Activated CD8-positive, alpha-beta T cell treated with anti-CD3 and anti-CD28 coated beads for 36 hours (primary cell): Measurements from ENCODE around the gene PRDM16. TPM values are rescaled to one million over a fixed set of nuclear protein-coding genes. Genes with fewer than 3 reads are reported as not detected.

Experiments
- ATAC-seq: fragments of 200-7000 bp; cut with Tn5 transposase; one replicate; pipeline ENCODE4 v1.10.0; 2021; ENCODE audit warnings: mild to moderate bottlenecking, moderate library complexity
- CTCF ChIA-PET: fragments of 350-600 bp; sonication (Branson Sonifier 250); formaldehyde crosslinking; loops from one replicate; lab custom pipeline; 2021; ENCODE audit warnings: antibody characterized with exemption; lab: Charles Lee
- POLR2A ChIA-PET: fragments of 350-600 bp; sonication (Branson Sonifier 250); formaldehyde crosslinking; loops from one replicate; lab custom pipeline; 2021; ENCODE audit warnings: antibody characterized with exemption; lab: Charles Lee
- DNase-seq: peaks from one replicate; pipeline ENCODE4 v3.0.0-alpha.2; 2020
- H3K27ac Mint-ChIP-seq: one replicate; pipeline ENCODE4 v1.8.0; 2021; ENCODE audit warnings: mild to moderate bottlenecking, mixed read lengths
- H3K27me3 Mint-ChIP-seq: one replicate; pipeline ENCODE4 v1.8.0; 2021; ENCODE audit warnings: mixed read lengths
- H3K36me3 Mint-ChIP-seq: one replicate; pipeline ENCODE4 v1.8.0; 2021; ENCODE audit warnings: low read depth, mixed read lengths
- H3K4me1 Mint-ChIP-seq: one replicate; pipeline ENCODE4 v1.8.0; 2021; ENCODE audit warnings: low read depth, mixed read lengths
- H3K4me3 Mint-ChIP-seq: one replicate; pipeline ENCODE4 v1.8.0; 2021; ENCODE audit warnings: mild to moderate bottlenecking, moderate library complexity, mixed read lengths
- H3K9me3 Mint-ChIP-seq: one replicate; pipeline ENCODE4 v1.8.0; 2021; ENCODE audit warnings: mixed read lengths
- CTCF ChIP-seq: fragments of 200-600 bp; IDR thresholded peaks from one replicate; pipeline ENCODE4 v1.8.0; 2022; ENCODE audit warnings: antibody characterized with exemption, mild to moderate bottlenecking
- intact Hi-C: fragments of 100-400 bp; cut with micrococcal nuclease; formaldehyde crosslinking; loops from one replicate; pipeline ENCODE4 v1.10.0; 2022
- total RNA-seq, 2 experiments: library from RNA; stranded (reverse); gene quantifications; one replicate each; pipeline ENCODE4 v1.2.3, GENCODE V29; 2021

The PRDM16 gene
- total RNA-seq, 2 experiments from 2014 or later: 0.29 to 0.49 TPM

GRCh38 chr1:3428899-3429298 is 359.9 kb downstream of the PRDM16 start:
- no peak for DNase-seq
- POLR2A ChIA-PET: no interaction called here
- intact Hi-C loops: loop anchor here (10.0 kb wide), 1 partner anchor 414 kb away; no protein-coding TSS in a partner anchor
- no peaks in the 10 kb centered on the region for H3K4me1 Mint-ChIP-seq
- no peak for TF ChIP-seq CTCF
- H3K27me3 Mint-ChIP-seq: no peaks in the 10 kb centered on the region
- CTCF ChIA-PET: interaction anchor here (0.5 kb wide), 1 partner anchor 24 kb away, joined by 3 read pairs; no protein-coding TSS in a partner anchor
- H3K36me3 Mint-ChIP-seq: no peaks in the 10 kb centered on the region
- no peak for ATAC-seq
- no peak overlapping the region for H3K27ac Mint-ChIP-seq
- H3K4me3 Mint-ChIP-seq: no peak overlapping the region
- H3K9me3 Mint-ChIP-seq: no peaks in the 10 kb centered on the region

- TF ChIP-seq CTCF: no peak
- Mint-ChIP-seq H3K27ac (no peak overlapping the region), H3K27me3 (no peaks in the 10 kb centered on the region), H3K4me3 (no peak overlapping the region), H3K4me1 (no peaks in the 10 kb centered on the region), H3K36me3 (no peaks in the 10 kb centered on the region), H3K9me3 (no peaks in the 10 kb centered on the region)
- intact Hi-C loops: loop anchor here (10.0 kb wide), 1 partner anchor 415 kb away; no protein-coding TSS in a partner anchor
- CTCF ChIA-PET: interaction anchor here (0.5 kb wide), 1 partner anchor 24 kb away, joined by 3 read pairs; no protein-coding TSS in a partner anchor
- DNase-seq (no peak), ATAC-seq (no peak)
- POLR2A ChIA-PET: no interaction called here
Observed at GRCh38 chr1:3429320-3429719, 360.3 kb downstream of the PRDM16 start.

- no peaks in the 10 kb centered on the region for H3K27me3 Mint-ChIP-seq
- intact Hi-C loops: loop anchor here (10.0 kb wide), 1 partner anchor 415 kb away; no protein-coding TSS in a partner anchor
- ChIA-PET CTCF (no interaction called here), POLR2A (no interaction called here)
- no peak overlapping the region for H3K27ac Mint-ChIP-seq
- no peaks in the 10 kb centered on the region for H3K36me3 Mint-ChIP-seq
- no peaks in the 10 kb centered on the region for H3K4me1 Mint-ChIP-seq
- DNase-seq (no peak), ATAC-seq (no peak)
- no peak overlapping the region for H3K4me3 Mint-ChIP-seq
- no peak for TF ChIP-seq CTCF
- H3K9me3 Mint-ChIP-seq: no peaks in the 10 kb centered on the region
Observed at GRCh38 chr1:3429766-3430165, 360.8 kb downstream of the PRDM16 start.

GRCh38 chr1:3430406-3430805 is 361.4 kb downstream of the PRDM16 start:
- H3K27me3 Mint-ChIP-seq: no peaks in the 10 kb centered on the region
- ATAC-seq (no peak), DNase-seq (no peak)
- H3K9me3 Mint-ChIP-seq: no peaks in the 10 kb centered on the region
- H3K36me3 Mint-ChIP-seq: no peaks in the 10 kb centered on the region
- no peaks in the 10 kb centered on the region for H3K4me1 Mint-ChIP-seq
- intact Hi-C loops: no loop called here
- TF ChIP-seq CTCF: no peak
- ChIA-PET POLR2A (no interaction called here), CTCF (no interaction called here)
- H3K4me3 Mint-ChIP-seq: no peak overlapping the region
- no peak overlapping the region for H3K27ac Mint-ChIP-seq

GRCh38 chr1:3430820-3431219 is 361.8 kb downstream of the PRDM16 start:
- CTCF ChIA-PET: no interaction called here

More at GRCh38 chr1:3430820-3431219, 361.8 kb downstream of the PRDM16 start:
- Mint-ChIP-seq H3K4me3 (no peak overlapping the region), H3K9me3 (no peaks in the 10 kb centered on the region), H3K36me3 (no peaks in the 10 kb centered on the region), H3K27ac (no peak overlapping the region), H3K27me3 (no peaks in the 10 kb centered on the region), H3K4me1 (no peaks in the 10 kb centered on the region)
- POLR2A ChIA-PET: no interaction called here
- TF ChIP-seq CTCF: no peak
- DNase-seq: no peak
- intact Hi-C loops: no loop called here
- ATAC-seq: no peak
